ENCODE results near the gene CCSER1. TPM values are rescaled to one million over a fixed set of nuclear protein-coding genes. Genes with fewer than 3 reads are reported as not detected.

CCSER1 gene
- total RNA-seq, 6 donors from 2014 or later, result 4.4 to 26.1 (median 13.8) TPM

DNA sequence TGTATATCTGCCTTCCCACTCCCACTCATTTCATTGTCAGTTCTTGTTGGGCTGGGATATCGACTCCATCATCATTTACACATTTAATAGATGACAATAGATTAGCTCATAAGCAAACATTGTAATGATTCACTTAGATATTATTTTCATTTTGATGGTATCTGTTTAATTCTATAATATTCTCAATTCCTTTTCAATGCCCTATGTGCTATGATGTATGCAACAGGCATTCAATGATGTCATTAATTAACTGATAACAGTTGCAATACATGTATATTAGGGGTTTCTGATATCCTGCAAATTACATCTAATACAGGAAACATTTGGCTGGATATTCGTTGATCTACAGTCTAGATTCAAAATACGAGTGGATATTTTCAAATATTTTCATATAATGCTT, 850.5 kb downstream of the CCSER1 start:
- H3K4me1 ChIP-seq, result no peaks in the 10 kb centered on the region
- no peaks in the 10 kb centered on the region for H3K36me3 ChIP-seq
- WGBS, 2 donors, result 78 to 83% methylated on average over 3 of the region's 3 CpGs
- DNase-seq (no peak), ATAC-seq (ENCODE audit: low FRiP score in 2 of 2) (no peak)
- no peak overlapping the region for H3K4me3 ChIP-seq
- no peak for TF ChIP-seq EP300 (IDR thresholded peaks at IDR 0.05)
- TF ChIP-seq POLR2A (IDR thresholded peaks at IDR 0.05), result no peak
- no peaks in the 10 kb centered on the region for H3K27me3 ChIP-seq
- no peak overlapping the region for H3K27ac ChIP-seq
- no peaks in the 10 kb centered on the region for H3K9me3 ChIP-seq

DNA sequence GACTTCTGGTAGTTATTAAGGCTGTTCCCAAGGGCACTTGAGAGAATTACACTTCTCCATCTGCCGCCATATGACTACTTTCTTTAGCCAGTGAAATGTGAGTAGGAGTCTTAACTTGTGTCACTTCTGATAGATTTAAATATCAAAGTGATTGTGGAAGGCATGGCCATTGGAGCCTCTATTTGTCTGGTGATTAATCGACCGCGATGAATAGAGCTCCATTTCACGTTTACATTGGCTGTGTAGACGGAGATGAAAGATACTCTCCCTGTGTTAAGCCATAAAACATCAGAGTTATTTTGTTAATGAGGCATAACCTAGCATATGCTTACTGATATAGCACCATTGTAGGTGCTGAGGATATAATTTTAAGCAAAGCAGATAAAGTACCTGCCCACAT, 852.4 kb downstream of the CCSER1 start:
- no peak for ATAC-seq (ENCODE audit: low FRiP score in 2 of 2)

DNA sequence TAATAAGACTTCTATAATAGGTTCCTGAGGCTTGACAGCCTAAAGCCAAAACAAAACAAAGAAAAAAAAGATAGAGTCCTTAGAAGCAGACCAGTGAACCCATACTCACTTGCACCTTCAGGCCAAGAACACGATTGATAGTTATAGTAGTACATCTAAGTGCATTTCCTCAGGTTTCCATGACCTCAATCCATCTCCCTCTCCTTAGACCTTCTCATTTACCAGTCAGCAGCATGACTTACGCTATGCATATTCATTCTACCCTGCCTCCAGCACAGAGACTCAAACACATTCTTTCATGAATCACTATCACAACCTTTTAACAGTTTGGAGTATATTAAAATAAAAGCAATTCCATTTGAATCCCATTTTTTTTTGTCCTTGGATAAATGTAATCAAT, 855.6 kb downstream of the CCSER1 start:
- 79 to 89% methylated on average over 2 of the region's 2 CpGs for WGBS, 2 donors
- no peak for TF ChIP-seq POLR2AphosphoS5 (IDR thresholded peaks at IDR 0.05)
- no peak for DNase-seq
- H3K36me3 ChIP-seq, result no peaks in the 10 kb centered on the region
- no peaks in the 10 kb centered on the region for H3K4me1 ChIP-seq
- no peak overlapping the region for H3K4me3 ChIP-seq
- ATAC-seq (ENCODE audit: low FRiP score in 2 of 2), result no peak
- no peaks in the 10 kb centered on the region for H3K27me3 ChIP-seq
- no peak overlapping the region for H3K27ac ChIP-seq
- H3K9me3 ChIP-seq, result no peaks in the 10 kb centered on the region

More for the DNA sequence above, 852.4 kb downstream of the CCSER1 start:
- TF ChIP-seq POLR2AphosphoS5 (IDR thresholded peaks at IDR 0.05) (no peak), POLR2A (IDR thresholded peaks at IDR 0.05) (no peak), EP300 (IDR thresholded peaks at IDR 0.05) (no peak)
- TF ChIP-seq, protein P1, sequence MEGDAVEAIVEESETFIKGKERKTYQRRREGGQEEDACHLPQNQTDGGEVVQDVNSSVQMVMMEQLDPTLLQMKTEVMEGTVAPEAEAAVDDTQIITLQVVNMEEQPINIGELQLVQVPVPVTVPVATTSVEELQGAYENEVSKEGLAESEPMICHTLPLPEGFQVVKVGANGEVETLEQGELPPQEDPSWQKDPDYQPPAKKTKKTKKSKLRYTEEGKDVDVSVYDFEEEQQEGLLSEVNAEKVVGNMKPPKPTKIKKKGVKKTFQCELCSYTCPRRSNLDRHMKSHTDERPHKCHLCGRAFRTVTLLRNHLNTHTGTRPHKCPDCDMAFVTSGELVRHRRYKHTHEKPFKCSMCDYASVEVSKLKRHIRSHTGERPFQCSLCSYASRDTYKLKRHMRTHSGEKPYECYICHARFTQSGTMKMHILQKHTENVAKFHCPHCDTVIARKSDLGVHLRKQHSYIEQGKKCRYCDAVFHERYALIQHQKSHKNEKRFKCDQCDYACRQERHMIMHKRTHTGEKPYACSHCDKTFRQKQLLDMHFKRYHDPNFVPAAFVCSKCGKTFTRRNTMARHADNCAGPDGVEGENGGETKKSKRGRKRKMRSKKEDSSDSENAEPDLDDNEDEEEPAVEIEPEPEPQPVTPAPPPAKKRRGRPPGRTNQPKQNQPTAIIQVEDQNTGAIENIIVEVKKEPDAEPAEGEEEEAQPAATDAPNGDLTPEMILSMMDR (IDR thresholded peaks at IDR 0.05), result no peak
- Histone ChIP-seq H3K27me3 (no peaks in the 10 kb centered on the region), H3K9me3 (no peaks in the 10 kb centered on the region), H3K4me3 (no peak overlapping the region), H3K4me1 (no peaks in the 10 kb centered on the region), H3K36me3 (no peaks in the 10 kb centered on the region), H3K27ac (no peak overlapping the region)
- WGBS, 2 donors, result 94 to 96% methylated on average over 6 of the region's 6 CpGs
- no peak for DNase-seq

DNA sequence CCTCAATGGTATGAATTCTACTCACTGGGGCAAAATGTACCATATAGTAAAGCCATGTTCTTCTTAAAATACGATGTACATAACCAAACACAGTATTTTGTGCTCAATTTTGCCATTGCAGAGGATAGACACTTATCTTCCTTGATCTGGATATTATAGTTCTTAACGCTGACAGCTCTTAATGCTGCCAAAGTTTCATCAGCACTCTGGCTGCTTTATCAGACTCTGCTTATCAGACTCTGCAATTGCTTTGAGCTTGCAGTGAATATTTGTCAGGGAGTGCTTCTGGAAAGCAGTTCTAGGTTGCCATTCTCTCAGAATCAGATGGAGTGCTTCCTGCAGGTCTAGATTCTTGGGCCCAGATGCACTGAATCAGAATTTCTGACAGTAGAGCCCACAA, 863.1 kb downstream of the CCSER1 start:
- no peaks in the 10 kb centered on the region for H3K9me3 ChIP-seq
- H3K4me3 ChIP-seq, result no peak overlapping the region
- ATAC-seq (ENCODE audit: low FRiP score in 2 of 2) (no peak), DNase-seq (no peak)
- no peak overlapping the region for H3K27ac ChIP-seq
- H3K4me1 ChIP-seq, result no peaks in the 10 kb centered on the region
- 47 to 60% methylated on average over 2 of the region's 2 CpGs for WGBS, 2 donors
- no peak for TF ChIP-seq POLR2A (IDR thresholded peaks at IDR 0.05)
- no peak for TF ChIP-seq POLR2AphosphoS5 (IDR thresholded peaks at IDR 0.05)
- TF ChIP-seq, protein P1 (IDR thresholded peaks at IDR 0.05), result no peak
- TF ChIP-seq EP300 (IDR thresholded peaks at IDR 0.05), result no peak
- H3K27me3 ChIP-seq, result no peaks in the 10 kb centered on the region
- no peaks in the 10 kb centered on the region for H3K36me3 ChIP-seq

DNA sequence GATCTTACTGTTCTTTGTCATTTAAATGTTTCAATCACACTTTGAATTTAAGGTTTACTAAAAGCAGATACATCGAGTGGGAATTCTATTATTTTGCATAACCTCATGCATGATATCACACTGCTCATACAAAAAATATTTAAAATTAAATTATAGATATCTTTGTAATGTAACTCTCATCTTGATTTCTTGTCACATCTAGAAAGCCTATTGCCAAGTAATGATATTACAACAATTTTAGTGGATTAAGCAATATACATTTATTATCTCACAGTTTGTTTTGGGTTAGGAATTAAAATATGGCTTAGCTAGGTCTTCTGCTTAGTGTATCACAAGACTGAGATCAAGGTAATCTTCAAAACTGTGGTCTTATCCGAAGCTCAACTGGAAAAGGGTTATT, 865.0 kb downstream of the CCSER1 start:
- H3K36me3 ChIP-seq, result no peaks in the 10 kb centered on the region
- H3K9me3 ChIP-seq, result no peaks in the 10 kb centered on the region
- no peak overlapping the region for H3K4me3 ChIP-seq
- no peak for TF ChIP-seq POLR2AphosphoS5 (IDR thresholded peaks at IDR 0.05)
- TF ChIP-seq EP300 (IDR thresholded peaks at IDR 0.05), result no peak
- TF ChIP-seq POLR2A (IDR thresholded peaks at IDR 0.05), result no peak
- TF ChIP-seq, protein P1 (IDR thresholded peaks at IDR 0.05), result no peak
- 80 to 81% methylated on average over 2 of the region's 2 CpGs for WGBS, 2 donors
- H3K27ac ChIP-seq, result no peak overlapping the region
- ATAC-seq (ENCODE audit: low FRiP score in 2 of 2), result no peak
- H3K4me1 ChIP-seq, result no peaks in the 10 kb centered on the region
- no peaks in the 10 kb centered on the region for H3K27me3 ChIP-seq
- no peak for DNase-seq

DNA sequence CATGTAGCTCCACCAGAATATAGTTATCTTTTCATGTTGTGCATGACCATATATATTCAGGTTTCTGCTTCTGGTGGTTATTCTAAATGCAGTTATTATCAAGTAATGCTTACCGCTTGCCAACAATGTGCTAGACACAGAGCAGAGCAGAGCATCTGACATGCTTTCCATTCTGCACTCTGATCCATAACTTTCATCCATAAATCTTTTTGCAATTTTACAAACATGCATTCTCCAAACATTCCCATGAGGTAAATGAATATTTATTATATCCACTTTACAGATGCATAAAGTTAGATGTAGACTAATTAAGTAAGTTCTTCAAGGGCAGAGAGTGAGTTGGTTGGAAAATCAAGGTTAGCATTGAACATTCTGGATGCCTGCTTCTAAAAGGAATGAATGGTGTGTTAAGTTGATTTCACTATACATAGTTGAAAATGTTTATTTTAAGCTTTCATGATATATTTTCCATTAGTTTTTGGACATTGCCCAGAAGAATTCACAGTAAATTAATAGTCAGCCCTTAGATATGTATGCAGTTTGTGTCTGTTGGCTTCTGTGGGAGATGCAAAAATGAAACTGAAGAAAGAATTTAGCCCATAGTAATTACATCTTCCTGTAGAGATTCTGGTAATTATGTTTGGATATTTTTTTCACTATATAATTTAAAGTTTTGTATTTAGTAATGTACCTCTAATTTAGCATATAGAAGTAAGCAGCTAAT, 867.8 kb downstream of the CCSER1 start:
- TF ChIP-seq POLR2A (IDR thresholded peaks at IDR 0.05), result no peak
- 89 to 98% methylated on average over 1 of the region's 1 CpG for WGBS, 2 donors
- ATAC-seq (ENCODE audit: low FRiP score in 2 of 2) (no peak), DNase-seq (no peak)
- no peak overlapping the region for H3K27ac ChIP-seq
- no peaks in the 10 kb centered on the region for H3K27me3 ChIP-seq
- no peaks in the 10 kb centered on the region for H3K36me3 ChIP-seq
- no peaks in the 10 kb centered on the region for H3K4me1 ChIP-seq
- H3K4me3 ChIP-seq, result no peak overlapping the region
- no peaks in the 10 kb centered on the region for H3K9me3 ChIP-seq

All from upper lobe of left lung (tissue), 6 donors.